ENCODE measurements around the gene BID.

DNA sequence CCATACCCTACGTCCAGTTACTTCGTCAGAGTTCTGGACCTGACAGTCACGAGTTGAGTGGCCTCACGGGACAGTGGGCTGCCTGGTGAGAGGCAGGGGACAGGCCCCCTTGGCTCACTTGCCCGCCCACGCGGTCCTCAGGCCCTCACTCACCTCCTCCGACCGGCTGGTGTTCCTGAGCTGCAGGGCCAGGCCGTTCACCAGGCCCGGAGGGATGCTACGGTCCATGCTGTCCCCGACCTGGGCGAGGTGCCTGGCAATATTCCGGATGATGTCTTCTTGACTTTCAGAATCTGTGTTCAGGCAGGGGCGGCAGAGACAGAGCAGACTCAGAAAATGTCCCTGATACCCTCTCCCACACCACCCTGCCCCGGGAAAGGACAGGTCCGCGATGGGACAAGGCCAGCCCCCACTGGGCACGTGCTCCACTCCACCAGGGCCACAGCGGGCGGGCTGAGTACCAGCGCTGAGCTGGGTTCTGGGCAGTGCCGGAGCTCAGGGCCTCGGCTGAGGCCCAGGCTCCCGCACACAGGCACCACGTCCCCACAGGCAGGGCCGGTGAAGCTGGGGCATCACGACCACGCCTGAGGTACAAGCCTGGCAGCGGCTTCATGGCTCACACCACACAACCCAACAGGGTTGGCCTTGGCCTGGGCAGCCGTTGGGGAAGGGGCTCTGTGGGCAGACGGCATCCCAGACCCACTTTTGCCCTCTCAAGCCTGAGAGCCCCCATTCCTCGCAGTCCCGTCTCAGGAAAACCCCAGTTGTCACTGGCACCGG is 34.9 kb downstream of the BID start:
- no peak for TF ChIP-seq ETV6 (conservative IDR thresholded peaks at IDR 0.05 in 1 of 2, IDR thresholded peaks at IDR 0.05 in 1 of 2; ENCODE audit: borderline replicate concordance in 1 of 2, low read depth in 1 of 2)
- TF ChIP-seq, protein P1, sequence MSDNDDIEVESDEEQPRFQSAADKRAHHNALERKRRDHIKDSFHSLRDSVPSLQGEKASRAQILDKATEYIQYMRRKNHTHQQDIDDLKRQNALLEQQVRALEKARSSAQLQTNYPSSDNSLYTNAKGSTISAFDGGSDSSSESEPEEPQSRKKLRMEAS (IDR thresholded peaks at IDR 0.05; ENCODE audit: low read depth, low read length): no peak

All from GM12878 (cell line).